B cell (primary cell): ENCODE data around the gene POLR1D.

ENCODE experiments used
- EZH2 ChIP-seq: IDR thresholded peaks from 2 replicates; pipeline ENCODE4 v1.6.1; 2012; ENCODE audit warnings: borderline replicate concordance, low read depth, mild to moderate bottlenecking, moderate library complexity, low read length; ENCODE audit not compliant: insufficient read depth, poor library complexity, severe bottlenecking
- TF ChIP-seq, protein P1 (sequence below): fragments of 200-600 bp; IDR thresholded peaks from one replicate; pipeline ENCODE4 v1.8.0; 2022; ENCODE audit warnings: antibody characterized with exemption, mild to moderate bottlenecking

DNA sequence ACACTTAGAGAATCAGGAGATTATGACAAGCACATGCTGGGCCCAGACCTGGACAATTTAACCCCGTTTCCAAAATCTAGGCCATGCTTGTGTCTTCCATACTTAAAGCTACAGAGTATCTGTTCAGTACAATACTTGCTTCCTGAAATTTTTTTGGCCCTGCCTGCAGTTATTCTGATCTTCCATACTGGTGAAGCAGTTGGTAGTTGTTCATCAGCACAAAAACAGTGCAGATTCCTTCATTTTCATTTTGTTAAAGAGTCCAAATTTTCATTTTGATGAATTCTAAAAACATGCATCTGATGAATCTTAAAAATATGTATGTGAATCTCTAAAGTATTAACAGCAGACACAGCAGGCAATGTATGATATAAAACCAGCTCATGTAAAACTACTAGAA lies 49.2 kb downstream of the POLR1D start:
- TF ChIP-seq, protein P1, sequence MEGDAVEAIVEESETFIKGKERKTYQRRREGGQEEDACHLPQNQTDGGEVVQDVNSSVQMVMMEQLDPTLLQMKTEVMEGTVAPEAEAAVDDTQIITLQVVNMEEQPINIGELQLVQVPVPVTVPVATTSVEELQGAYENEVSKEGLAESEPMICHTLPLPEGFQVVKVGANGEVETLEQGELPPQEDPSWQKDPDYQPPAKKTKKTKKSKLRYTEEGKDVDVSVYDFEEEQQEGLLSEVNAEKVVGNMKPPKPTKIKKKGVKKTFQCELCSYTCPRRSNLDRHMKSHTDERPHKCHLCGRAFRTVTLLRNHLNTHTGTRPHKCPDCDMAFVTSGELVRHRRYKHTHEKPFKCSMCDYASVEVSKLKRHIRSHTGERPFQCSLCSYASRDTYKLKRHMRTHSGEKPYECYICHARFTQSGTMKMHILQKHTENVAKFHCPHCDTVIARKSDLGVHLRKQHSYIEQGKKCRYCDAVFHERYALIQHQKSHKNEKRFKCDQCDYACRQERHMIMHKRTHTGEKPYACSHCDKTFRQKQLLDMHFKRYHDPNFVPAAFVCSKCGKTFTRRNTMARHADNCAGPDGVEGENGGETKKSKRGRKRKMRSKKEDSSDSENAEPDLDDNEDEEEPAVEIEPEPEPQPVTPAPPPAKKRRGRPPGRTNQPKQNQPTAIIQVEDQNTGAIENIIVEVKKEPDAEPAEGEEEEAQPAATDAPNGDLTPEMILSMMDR: no peak
- TF ChIP-seq EZH2: no peak
